BLaER1 (cell line): ENCODE measurements around the gene PLEKHD1.

Experiments used
- H3K27ac ChIP-seq: shearing (Covaris generic); formaldehyde crosslinking; 2 replicates; pipeline ENCODE4 v1.8.1; 2022
- H3K27me3 ChIP-seq: shearing (Covaris generic); formaldehyde crosslinking; 2 replicates; pipeline ENCODE4 v1.8.1; 2022
- H3K36me3 ChIP-seq: shearing (Covaris generic); formaldehyde crosslinking; 2 replicates; pipeline ENCODE4 v1.8.1; 2022
- H3K4me1 ChIP-seq: shearing (Covaris generic); formaldehyde crosslinking; 2 replicates; pipeline ENCODE4 v1.8.1; 2022
- H3K4me2 ChIP-seq: shearing (Covaris generic); formaldehyde crosslinking; 2 replicates; pipeline ENCODE4 v1.8.1; 2022
- H3K4me3 ChIP-seq: shearing (Covaris generic); formaldehyde crosslinking; 2 replicates; pipeline ENCODE4 v1.8.1; 2022
- H3K9ac ChIP-seq: shearing (Covaris generic); formaldehyde crosslinking; 2 replicates; pipeline ENCODE4 v1.8.1; 2022
- H3K9me3 ChIP-seq: shearing (Covaris generic); formaldehyde crosslinking; 2 replicates; pipeline ENCODE4 v1.8.1; 2022
- H4K20me1 ChIP-seq: shearing (Covaris generic); formaldehyde crosslinking; 2 replicates; pipeline ENCODE4 v1.8.1; 2022
- Cebpa-rat ChIP-seq: shearing (Covaris generic); IDR thresholded peaks from 2 replicates; pipeline ENCODE4 v1.8.1; 2022

PLEKHD1 gene

GRCh38 chr14:69573831-69574262 lies 89.3 kb downstream of the PLEKHD1 start:
- H3K4me1 ChIP-seq: peaks cover 35% of the 10 kb centered on the region
- no peak overlapping the region for H3K9ac ChIP-seq
- H3K27ac ChIP-seq: no peak overlapping the region
- no peaks in the 10 kb centered on the region for H3K36me3 ChIP-seq
- H3K4me2 ChIP-seq: peak overlapping the region; percentile 97
- H3K9me3 ChIP-seq: peaks cover 21% of the 10 kb centered on the region
- peaks cover 25% of the 10 kb centered on the region for H4K20me1 ChIP-seq
- peak overlapping the region; percentile 62 for H3K4me3 ChIP-seq
- peaks cover 48% of the 10 kb centered on the region for H3K27me3 ChIP-seq
- no peak for TF ChIP-seq Cebpa-rat

GRCh38 chr14:69574263-69574953 lies 89.9 kb downstream of the PLEKHD1 start, which contains the start of gene CCDC177:
Gene CCDC177 (minus strand): TSS chr14:69574871. CDS start chr14:69573622, 1,249 bp downstream.
- H3K27me3 ChIP-seq: peaks cover 48% of the 10 kb centered on the region
- H4K20me1 ChIP-seq: peaks cover 25% of the 10 kb centered on the region
- H3K4me2 ChIP-seq: peak within 1 kb of the TSS; percentile 97

GRCh38 chr14:69574954-69575295 lies 90.4 kb downstream of the PLEKHD1 start:
- Histone ChIP-seq H3K4me3 (peak overlapping the region; percentile 62), H3K9me3 (peaks cover 21% of the 10 kb centered on the region), H3K36me3 (no peaks in the 10 kb centered on the region), H3K4me1 (peaks cover 35% of the 10 kb centered on the region), H3K9ac (no peak overlapping the region), H4K20me1 (peaks cover 25% of the 10 kb centered on the region), H3K27ac (no peak overlapping the region), H3K27me3 (peaks cover 48% of the 10 kb centered on the region), H3K4me2 (peak overlapping the region; percentile 97)
- no peak for TF ChIP-seq Cebpa-rat

More at GRCh38 chr14:69574263-69574953, 89.9 kb downstream of the PLEKHD1 start, which contains the start of gene CCDC177:
- peak within 1 kb of the TSS; percentile 62 for H3K4me3 ChIP-seq
- no peak within 1 kb of the TSS for H3K27ac ChIP-seq
- no peaks in the 10 kb centered on the region for H3K36me3 ChIP-seq
- H3K4me1 ChIP-seq: peaks cover 35% of the 10 kb centered on the region
- no peak for TF ChIP-seq Cebpa-rat
- no peak within 1 kb of the TSS for H3K9ac ChIP-seq
- H3K9me3 ChIP-seq: peaks cover 21% of the 10 kb centered on the region

GRCh38 chr14:69579476-69579875 lies 94.9 kb downstream of the PLEKHD1 start:
- Histone ChIP-seq H3K4me3 (no peak overlapping the region), H3K27ac (no peak overlapping the region), H3K36me3 (no peaks in the 10 kb centered on the region), H3K9me3 (peaks cover 5% of the 10 kb centered on the region; the same call in 1 of the 2 replicates), H3K27me3 (peaks cover 2% of the 10 kb centered on the region), H3K4me2 (no peak overlapping the region), H3K4me1 (peaks cover 11% of the 10 kb centered on the region), H4K20me1 (no peaks in the 10 kb centered on the region), H3K9ac (no peak overlapping the region)
- no peak for TF ChIP-seq Cebpa-rat

GRCh38 chr14:69580009-69580577 lies 95.6 kb downstream of the PLEKHD1 start:
- TF ChIP-seq Cebpa-rat: no peak
- peaks cover 5% of the 10 kb centered on the region; the same call in 1 of the 2 replicates for H3K9me3 ChIP-seq

More at GRCh38 chr14:69580009-69580577, 95.6 kb downstream of the PLEKHD1 start:
- Histone ChIP-seq H3K4me3 (no peak overlapping the region), H3K4me1 (peaks cover 10% of the 10 kb centered on the region), H3K9ac (no peak overlapping the region), H3K4me2 (no peak overlapping the region), H4K20me1 (no peaks in the 10 kb centered on the region), H3K27me3 (no peaks in the 10 kb centered on the region), H3K36me3 (no peaks in the 10 kb centered on the region), H3K27ac (no peak overlapping the region)
